DND-41 (cell line): ENCODE results near the gene GHRL.

Experiments
- ATAC-seq: fragments of 200-7000 bp; cut with Tn5 transposase; 3 replicates; pipeline ENCODE4 v1.9.1; 2021; ENCODE audit warnings: low read depth; ENCODE audit not compliant: insufficient read depth
- DNase-seq: peaks from one replicate; pipeline ENCODE4 v3.0.0-alpha.2; 2020
- H2AFZ ChIP-seq: 2 replicates; pipeline ENCODE4 v1.6.0; 2012; ENCODE audit warnings: low read depth, low read length
- H3K27ac ChIP-seq: 2 replicates; pipeline ENCODE4 v1.5.1; 2012; ENCODE audit warnings: low read length, inconsistent platforms
- H3K27me3 ChIP-seq: fragments of 200-600 bp; sonication (generic); 2 replicates; pipeline ENCODE4 v1.6.0; 2012; ENCODE audit warnings: low read length, mild to moderate bottlenecking, inconsistent platforms; ENCODE audit not compliant: insufficient read depth, poor library complexity
- H3K36me3 ChIP-seq: 2 replicates; pipeline ENCODE4 v1.5.1; 2012; ENCODE audit warnings: low read length, inconsistent platforms; ENCODE audit not compliant: insufficient read depth
- H3K4me1 ChIP-seq: 2 replicates; pipeline ENCODE4 v1.5.1; 2012; ENCODE audit warnings: mild to moderate bottlenecking, low read length; ENCODE audit not compliant: insufficient read depth
- H3K4me2 ChIP-seq: 2 replicates; pipeline ENCODE4 v1.6.0; 2012; ENCODE audit warnings: mild to moderate bottlenecking, moderate library complexity, low read length, inconsistent platforms; ENCODE audit not compliant: insufficient read depth
- H3K4me3 ChIP-seq, 2 experiments: fragments of 200-600 bp in 1 of 2; shearing (Covaris generic) in 1 of 2; 2 replicates each; pipeline ENCODE4 v1.5.1; 2012 to 2016; ENCODE audit warnings: inconsistent platforms in 2 of 2, low read length in 2 of 2, mild to moderate bottlenecking in 2 of 2, low read depth in 1 of 2, moderate library complexity in 1 of 2
- H3K79me2 ChIP-seq: 2 replicates; pipeline ENCODE4 v1.6.0; 2012; ENCODE audit warnings: low read length, inconsistent platforms; ENCODE audit not compliant: insufficient read depth
- H3K9ac ChIP-seq: 2 replicates; pipeline ENCODE4 v1.6.0; 2012; ENCODE audit warnings: low read depth, mild to moderate bottlenecking, inconsistent platforms, low read length, moderate library complexity
- H3K9me3 ChIP-seq: 2 replicates; pipeline ENCODE4 v1.5.1; 2012; ENCODE audit warnings: low read length, moderate library complexity, mild to moderate bottlenecking, inconsistent platforms; ENCODE audit not compliant: insufficient read depth, severe bottlenecking
- H4K20me1 ChIP-seq: 2 replicates; pipeline ENCODE4 v1.6.0; 2012; ENCODE audit warnings: low read length; ENCODE audit not compliant: insufficient read depth
- EZH2 ChIP-seq: IDR thresholded peaks from 3 replicates; pipeline ENCODE4 v1.6.1; 2012; ENCODE audit warnings: borderline replicate concordance, low read depth, mild to moderate bottlenecking, moderate library complexity, low read length, inconsistent platforms; ENCODE audit not compliant: severe bottlenecking
- TF ChIP-seq, protein P1 (sequence below): IDR thresholded peaks from 2 replicates; pipeline ENCODE4 v1.5.1; 2012; ENCODE audit warnings: borderline replicate concordance, low read length, moderate library complexity, mild to moderate bottlenecking; ENCODE audit not compliant: poor library complexity, severe bottlenecking; ENCODE audit errors: extremely low read depth

The GHRL gene

GRCh38 chr3:10330319-10330718, 37.6 kb upstream of the GHRL start:
- Histone ChIP-seq H3K9ac (no peak overlapping the region), H3K27ac (no peak overlapping the region), H2AFZ (no peak overlapping the region), H3K4me3 (no peak overlapping the region), H3K79me2 (no peaks in the 10 kb centered on the region), H3K4me1 (no peaks in the 10 kb centered on the region), H3K9me3 (no peaks in the 10 kb centered on the region), H4K20me1 (no peaks in the 10 kb centered on the region; the same call in 1 of the 2 replicates), H3K27me3 (peaks cover 10% of the 10 kb centered on the region), H3K36me3 (no peaks in the 10 kb centered on the region), H3K4me2 (no peak overlapping the region)
- ATAC-seq, result no peak
- no peak for DNase-seq
- no peak for TF ChIP-seq EZH2
- TF ChIP-seq, protein P1, sequence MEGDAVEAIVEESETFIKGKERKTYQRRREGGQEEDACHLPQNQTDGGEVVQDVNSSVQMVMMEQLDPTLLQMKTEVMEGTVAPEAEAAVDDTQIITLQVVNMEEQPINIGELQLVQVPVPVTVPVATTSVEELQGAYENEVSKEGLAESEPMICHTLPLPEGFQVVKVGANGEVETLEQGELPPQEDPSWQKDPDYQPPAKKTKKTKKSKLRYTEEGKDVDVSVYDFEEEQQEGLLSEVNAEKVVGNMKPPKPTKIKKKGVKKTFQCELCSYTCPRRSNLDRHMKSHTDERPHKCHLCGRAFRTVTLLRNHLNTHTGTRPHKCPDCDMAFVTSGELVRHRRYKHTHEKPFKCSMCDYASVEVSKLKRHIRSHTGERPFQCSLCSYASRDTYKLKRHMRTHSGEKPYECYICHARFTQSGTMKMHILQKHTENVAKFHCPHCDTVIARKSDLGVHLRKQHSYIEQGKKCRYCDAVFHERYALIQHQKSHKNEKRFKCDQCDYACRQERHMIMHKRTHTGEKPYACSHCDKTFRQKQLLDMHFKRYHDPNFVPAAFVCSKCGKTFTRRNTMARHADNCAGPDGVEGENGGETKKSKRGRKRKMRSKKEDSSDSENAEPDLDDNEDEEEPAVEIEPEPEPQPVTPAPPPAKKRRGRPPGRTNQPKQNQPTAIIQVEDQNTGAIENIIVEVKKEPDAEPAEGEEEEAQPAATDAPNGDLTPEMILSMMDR, result no peak

DNA sequence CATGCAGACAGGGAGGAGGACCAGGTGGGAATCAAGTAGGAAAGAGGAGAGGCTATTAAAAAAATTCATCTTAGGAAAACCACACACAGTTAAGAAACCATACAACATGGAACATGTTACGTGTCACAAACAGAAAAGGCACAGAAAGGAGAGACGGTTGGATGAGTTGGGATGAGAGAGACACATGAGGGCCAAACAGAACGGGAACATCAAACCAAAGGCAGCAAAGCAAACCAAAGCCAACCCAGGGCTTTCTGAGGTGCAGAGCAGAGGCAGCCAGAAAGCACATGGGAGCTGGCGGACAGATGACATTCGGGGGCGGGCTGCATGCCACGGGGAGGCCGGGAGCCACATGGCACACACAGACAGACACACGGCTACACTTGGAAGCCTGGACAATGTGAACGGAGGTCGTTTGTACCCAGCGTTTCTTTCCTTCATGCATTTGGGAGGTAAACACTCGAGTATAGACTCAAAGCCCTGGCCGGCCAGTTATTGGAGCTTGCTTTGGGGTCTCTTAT, 36.8 kb upstream of the GHRL start:
- H3K36me3 ChIP-seq, result no peaks in the 10 kb centered on the region
- no peak overlapping the region for H3K4me2 ChIP-seq
- TF ChIP-seq, protein P1, result no peak
- TF ChIP-seq EZH2, result no peak
- DNase-seq (no peak), ATAC-seq (no peak)
- no peaks in the 10 kb centered on the region; the same call in 1 of the 2 replicates for H4K20me1 ChIP-seq
- H2AFZ ChIP-seq, result no peak overlapping the region
- no peaks in the 10 kb centered on the region for H3K79me2 ChIP-seq
- no peak overlapping the region for H3K9ac ChIP-seq
- no peaks in the 10 kb centered on the region for H3K9me3 ChIP-seq
- no peak overlapping the region for H3K27ac ChIP-seq
- peaks cover 10% of the 10 kb centered on the region for H3K27me3 ChIP-seq
- no peaks in the 10 kb centered on the region for H3K4me1 ChIP-seq
- no peak overlapping the region for H3K4me3 ChIP-seq

DNA sequence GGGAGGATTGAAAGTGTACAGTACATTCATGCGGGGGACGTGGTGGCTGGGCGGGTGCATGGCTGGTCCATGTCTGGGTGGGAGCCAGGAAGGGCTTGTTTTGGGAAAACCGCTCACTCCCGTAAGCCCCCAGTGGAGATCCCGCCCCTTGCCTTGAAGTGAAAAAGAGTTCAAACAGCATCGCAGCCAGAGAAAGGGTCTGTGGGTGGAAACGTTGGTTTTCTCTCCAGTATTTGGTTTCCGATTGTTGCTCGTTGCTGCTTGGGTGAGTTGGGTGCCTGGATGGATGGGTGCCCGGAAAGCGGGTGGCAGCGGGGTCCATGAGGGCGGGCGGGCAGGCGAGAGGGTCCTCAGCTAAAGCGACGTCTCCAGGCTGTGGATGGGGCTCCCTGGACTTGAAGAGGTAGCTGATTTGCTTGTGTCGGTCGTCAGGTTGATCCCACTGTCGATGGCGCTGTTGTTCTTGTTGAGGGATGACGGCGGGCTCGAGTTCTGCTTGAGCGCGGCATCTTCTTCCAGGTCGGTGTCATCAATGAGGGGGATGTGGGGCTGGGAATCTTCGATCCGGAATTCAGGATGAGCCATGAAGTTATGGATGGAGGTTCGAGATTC, 35.8 kb upstream of the GHRL start:
- Histone ChIP-seq H4K20me1 (no peaks in the 10 kb centered on the region; the same call in 1 of the 2 replicates), H2AFZ (no peak overlapping the region)

More for the DNA sequence above, 35.8 kb upstream of the GHRL start:
- ATAC-seq (no peak), DNase-seq (no peak)
- H3K4me3 ChIP-seq, result no peak overlapping the region
- no peaks in the 10 kb centered on the region for H3K36me3 ChIP-seq
- TF ChIP-seq EZH2, result no peak
- TF ChIP-seq, protein P1, result no peak
- H3K9ac ChIP-seq, result no peak overlapping the region
- H3K4me1 ChIP-seq, result no peaks in the 10 kb centered on the region
- no peak overlapping the region for H3K27ac ChIP-seq
- no peaks in the 10 kb centered on the region for H3K9me3 ChIP-seq
- H3K79me2 ChIP-seq, result no peaks in the 10 kb centered on the region
- no peak overlapping the region for H3K4me2 ChIP-seq
- peaks cover 10% of the 10 kb centered on the region for H3K27me3 ChIP-seq
